Adrenal gland (tissue), 5 donors: ENCODE data around the gene AUTS2.

Experiments used
- CTCF ChIP-seq, 6 experiments: fragments of 450-650 bp in 4 of 6; fragments of 200-600 bp in 2 of 6; sonication (generic) in 1 of 6; IDR thresholded peaks; 1 replicate in 5 of 6; 2 replicates in 1 of 6; pipeline versions ENCODE4 v1.5.1 to v1.8.0; 2016 to 2021; ENCODE audit warnings: antibody characterized with exemption in 6 of 6, mild to moderate bottlenecking in 2 of 6, moderate library complexity in 1 of 6
- POLR2A ChIP-seq, 2 donors: fragments of 450-650 bp; IDR thresholded peaks; one replicate each; pipeline ENCODE4 v1.6.1; 2017; ENCODE audit warnings: antibody characterized with exemption in 2 of 2, mild to moderate bottlenecking in 2 of 2, moderate library complexity in 1 of 2
- donor health status: DM: no; HTN: no; CAD: no.

GRCh38 chr7:69696054-69696591 is 97.8 kb downstream of the AUTS2 start:
- no peak for TF ChIP-seq CTCF (IDR thresholded peaks at IDR 0.05)
- no peak for TF ChIP-seq POLR2A (IDR thresholded peaks at IDR 0.05)
